ENCODE data around the gene PTPRO.

Gene PTPRO

GRCh38 chr12:15405606-15406005 lies 83.3 kb downstream of the PTPRO start:
- Histone ChIP-seq H4K20me1 (ENCODE audit: insufficient read depth, low read length) (no peaks in the 10 kb centered on the region), H3K9ac (ENCODE audit: low read length) (no peak overlapping the region), H3K27ac (ENCODE audit: low read length) (no peak overlapping the region), H3K4me2 (ENCODE audit: low read length) (no peak overlapping the region), H3K36me3 (replicated peaks; ENCODE audit: low read depth, low read length) (no peaks in the 10 kb centered on the region), H3K4me3 (ENCODE audit: low read length) (no peak overlapping the region), H3K9me3 (ENCODE audit: insufficient read depth, low read length) (no peaks in the 10 kb centered on the region), H3K27me3 (ENCODE audit: low read depth, low read length) (no peaks in the 10 kb centered on the region), H3K4me1 (ENCODE audit: low read length) (no peaks in the 10 kb centered on the region), H3K79me2 (ENCODE audit: low read length) (no peaks in the 10 kb centered on the region), H2AFZ (ENCODE audit: low read depth, low read length) (no peak overlapping the region)
- TF ChIP-seq CTCF (IDR thresholded peaks at IDR 0.05; ENCODE audit: low read depth, low read length) (no peak), EZH2phosphoT487 (IDR thresholded peaks at IDR 0.05; ENCODE audit: low read depth) (no peak)

- TF ChIP-seq EZH2phosphoT487 (IDR thresholded peaks at IDR 0.05; ENCODE audit: low read depth) (no peak), CTCF (IDR thresholded peaks at IDR 0.05; ENCODE audit: low read depth, low read length) (no peak)
- Histone ChIP-seq H3K4me1 (ENCODE audit: low read length) (no peaks in the 10 kb centered on the region), H3K4me3 (ENCODE audit: low read length) (no peak overlapping the region), H3K9me3 (ENCODE audit: insufficient read depth, low read length) (no peaks in the 10 kb centered on the region), H3K79me2 (ENCODE audit: low read length) (no peaks in the 10 kb centered on the region), H3K27me3 (ENCODE audit: low read depth, low read length) (no peaks in the 10 kb centered on the region), H3K27ac (ENCODE audit: low read length) (no peak overlapping the region), H3K4me2 (ENCODE audit: low read length) (no peak overlapping the region), H3K9ac (ENCODE audit: low read length) (no peak overlapping the region), H2AFZ (ENCODE audit: low read depth, low read length) (no peak overlapping the region), H4K20me1 (ENCODE audit: insufficient read depth, low read length) (no peaks in the 10 kb centered on the region), H3K36me3 (replicated peaks; ENCODE audit: low read depth, low read length) (no peaks in the 10 kb centered on the region)
Measured at GRCh38 chr12:15407025-15407424, 84.7 kb downstream of the PTPRO start.

- Histone ChIP-seq H3K9me3 (ENCODE audit: insufficient read depth, low read length) (no peaks in the 10 kb centered on the region), H3K27ac (ENCODE audit: low read length) (no peak overlapping the region), H3K4me1 (ENCODE audit: low read length) (peaks cover 14% of the 10 kb centered on the region), H3K79me2 (ENCODE audit: low read length) (no peaks in the 10 kb centered on the region), H3K4me3 (ENCODE audit: low read length) (no peak overlapping the region), H3K27me3 (ENCODE audit: low read depth, low read length) (peaks cover 6% of the 10 kb centered on the region; the same call in 1 of the 2 replicates), H3K9ac (ENCODE audit: low read length) (no peak overlapping the region), H2AFZ (ENCODE audit: low read depth, low read length) (no peak overlapping the region), H3K4me2 (ENCODE audit: low read length) (no peak overlapping the region), H4K20me1 (ENCODE audit: insufficient read depth, low read length) (no peaks in the 10 kb centered on the region), H3K36me3 (replicated peaks; ENCODE audit: low read depth, low read length) (no peaks in the 10 kb centered on the region)
- TF ChIP-seq CTCF (IDR thresholded peaks at IDR 0.05; ENCODE audit: low read depth, low read length) (no peak), EZH2phosphoT487 (IDR thresholded peaks at IDR 0.05; ENCODE audit: low read depth) (no peak)
Measured at GRCh38 chr12:15411842-15412241, 89.5 kb downstream of the PTPRO start.

GRCh38 chr12:15417691-15418090 lies 95.4 kb downstream of the PTPRO start:
- no peaks in the 10 kb centered on the region for H4K20me1 ChIP-seq (ENCODE audit: insufficient read depth, low read length)
- H3K4me1 ChIP-seq (ENCODE audit: low read length) = peaks cover 22% of the 10 kb centered on the region
- peaks cover 6% of the 10 kb centered on the region; the same call in 1 of the 2 replicates for H3K27me3 ChIP-seq (ENCODE audit: low read depth, low read length)
- no peak overlapping the region for H3K4me3 ChIP-seq (ENCODE audit: low read length)
- no peaks in the 10 kb centered on the region for H3K9me3 ChIP-seq (ENCODE audit: insufficient read depth, low read length)
- TF ChIP-seq CTCF (IDR thresholded peaks at IDR 0.05; ENCODE audit: low read depth, low read length) = no peak
- no peak for TF ChIP-seq EZH2phosphoT487 (IDR thresholded peaks at IDR 0.05; ENCODE audit: low read depth)
- H3K36me3 ChIP-seq (replicated peaks; ENCODE audit: low read depth, low read length) = no peaks in the 10 kb centered on the region
- H3K9ac ChIP-seq (ENCODE audit: low read length) = no peak overlapping the region
- H3K79me2 ChIP-seq (ENCODE audit: low read length) = no peaks in the 10 kb centered on the region
- no peak overlapping the region for H2AFZ ChIP-seq (ENCODE audit: low read depth, low read length)
- H3K27ac ChIP-seq (ENCODE audit: low read length) = no peak overlapping the region
- no peak overlapping the region for H3K4me2 ChIP-seq (ENCODE audit: low read length)
